Keratinocyte (primary cell): ENCODE measurements around the gene SLC37A1. TPM values are rescaled to one million over a fixed set of nuclear protein-coding genes. Genes with fewer than 3 reads are reported as not detected.

Experiments used
- DNase-seq: peaks from one replicate; pipeline ENCODE4 v3.0.0-alpha.2; 2011; ENCODE audit warnings: low read depth, missing footprints, low spot score
- FAIRE-seq: peaks from 2 replicates; lab custom pipeline; 2011; peaks lifted over from hg19 to GRCh38; lab: Jason Lieb, UNC
- H2AFZ ChIP-seq: 2 replicates; pipeline ENCODE4 v1.6.0; 2012; ENCODE audit warnings: low read length, control low read depth, inconsistent platforms; ENCODE audit not compliant: control insufficient read depth
- H3K27ac ChIP-seq: 2 replicates; pipeline ENCODE4 v1.5.1; 2011; ENCODE audit warnings: low read length; ENCODE audit not compliant: control insufficient read depth, insufficient read depth
- H3K27me3 ChIP-seq: 3 replicates; pipeline ENCODE4 v1.6.0; 2011; ENCODE audit warnings: low read length; ENCODE audit not compliant: control insufficient read depth, insufficient read depth; ENCODE audit errors: extremely low read depth
- H3K36me3 ChIP-seq, 2 experiments: 2 replicates in 1 of 2; 3 replicates in 1 of 2; pipeline ENCODE4 v1.5.1; 2011; ENCODE audit warnings: low read length in 2 of 2, mild to moderate bottlenecking in 1 of 2; ENCODE audit not compliant: control insufficient read depth in 2 of 2, insufficient read depth in 2 of 2; ENCODE audit errors: extremely low read depth in 1 of 2
- H3K4me1 ChIP-seq: 3 replicates; pipeline ENCODE4 v1.5.1; 2011; ENCODE audit warnings: low read length; ENCODE audit not compliant: control insufficient read depth, insufficient read depth; ENCODE audit errors: extremely low read depth
- H3K4me2 ChIP-seq: 3 replicates; pipeline ENCODE4 v1.6.0; 2011; ENCODE audit warnings: low read depth, low read length; ENCODE audit not compliant: control insufficient read depth, insufficient read depth; ENCODE audit errors: extremely low read depth
- H3K4me3 ChIP-seq, 3 experiments: fragments of 200-600 bp in 1 of 3; sonication (generic) in 1 of 3; 2 replicates in 2 of 3; 3 replicates in 1 of 3; pipeline ENCODE4 v1.5.1; 2011 to 2016; ENCODE audit warnings: low read length in 3 of 3, mild to moderate bottlenecking in 3 of 3, control low read depth in 2 of 3, inconsistent platforms in 1 of 3, low read depth in 1 of 3, mixed read lengths in 1 of 3, mixed run types in 1 of 3, moderate library complexity in 1 of 3; ENCODE audit not compliant: control insufficient read depth in 2 of 3, insufficient read depth in 2 of 3; ENCODE audit errors: extremely low read depth in 1 of 3
- H3K79me2 ChIP-seq: 2 replicates; pipeline ENCODE4 v1.6.0; 2012; ENCODE audit warnings: low read length; ENCODE audit not compliant: control insufficient read depth, insufficient read depth
- H3K9ac ChIP-seq: 3 replicates; pipeline ENCODE4 v1.6.0; 2011; ENCODE audit warnings: low read length; ENCODE audit not compliant: control insufficient read depth, insufficient read depth; ENCODE audit errors: extremely low read depth
- H3K9me1 ChIP-seq: 3 replicates; pipeline ENCODE4 v1.6.0; 2011; ENCODE audit warnings: low read length; ENCODE audit not compliant: control insufficient read depth, insufficient read depth; ENCODE audit errors: extremely low read depth
- H3K9me3 ChIP-seq: 2 replicates; pipeline ENCODE4 v1.5.1; 2012; ENCODE audit warnings: low read depth, low read length; ENCODE audit not compliant: control insufficient read depth
- H4K20me1 ChIP-seq: 3 replicates; pipeline ENCODE4 v1.6.0; 2011; ENCODE audit warnings: low read length; ENCODE audit not compliant: control insufficient read depth, insufficient read depth; ENCODE audit errors: extremely low read depth
- EZH2 ChIP-seq: IDR thresholded peaks from one replicate; pipeline ENCODE4 v1.6.1; 2012; ENCODE audit warnings: inconsistent platforms, mild to moderate bottlenecking, low read length, moderate library complexity
- dilution Hi-C: fragments of 300-500 bp; cut with MboI; formaldehyde crosslinking; loops from one replicate; pipeline ENCODE4 v1.7.0; 2020; ENCODE audit warnings: low sequenced_read_pairs; ENCODE audit not compliant: extremely low pct_ligation_motif_present
- polyA plus RNA-seq, 5 experiments: library from polyadenylated mRNA; depleted of rRNA in 3 of 5; stranded (reverse) in 3 of 5; stranded (forward) in 1 of 5; unstranded in 1 of 5; fragments of >200 nt; gene quantifications; 1 replicate in 1 of 5; 2 replicates in 3 of 5; 3 replicates in 1 of 5; pipeline versions ENCODE4 v1.2.1 to v1.2.3, GENCODE V29; 2011 to 2012; ENCODE audit warnings: missing spikeins in 2 of 5, low read depth in 1 of 5, low replicate concordance in 1 of 5
- TF ChIP-seq, protein P1 (sequence below), 3 experiments: IDR thresholded peaks in 1 of 3; conservative IDR thresholded peaks in 1 of 3; optimal IDR thresholded peaks in 1 of 3; 2 replicates in 2 of 3; 3 replicates in 1 of 3; pipeline versions ENCODE3 to v1.5.1; 2011; ENCODE audit warnings: low read length in 3 of 3, mild to moderate bottlenecking in 3 of 3, moderate library complexity in 2 of 3, control low read depth in 1 of 3, inconsistent platforms in 1 of 3; ENCODE audit not compliant: insufficient read depth in 2 of 3; ENCODE audit errors: extremely low read depth in 1 of 3

SLC37A1 gene
- polyA plus RNA-seq, 1 donor (not counting 4 experiments of a cell fraction or from before 2014, with no cell fraction given): 4.1 TPM

DNA sequence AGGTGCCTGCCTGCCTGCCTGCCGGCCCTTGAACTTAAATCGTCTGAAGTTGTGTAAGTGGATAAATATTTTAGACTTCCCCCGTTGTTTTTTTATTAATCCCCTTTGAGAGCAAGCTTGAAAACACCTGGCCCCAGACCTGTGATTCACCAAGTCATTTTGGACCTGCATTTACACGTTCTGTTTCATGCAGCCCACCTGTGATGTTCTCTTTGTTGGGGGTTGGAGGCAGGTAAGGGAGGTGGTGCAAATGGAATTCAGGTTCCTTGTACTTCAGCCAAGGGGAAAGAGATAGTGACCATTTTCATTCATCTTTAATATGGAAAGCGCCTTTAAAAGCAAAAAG, 1.2 kb downstream of the SLC37A1 start:
- Histone ChIP-seq H3K36me3 (peaks cover 3 to 9% of the 10 kb centered on the region in 2 experiments), H3K9me3 (no peaks in the 10 kb centered on the region), H3K27ac (peak overlapping the region; percentile 47), H3K9me1 (no peaks in the 10 kb centered on the region), H4K20me1 (no peaks in the 10 kb centered on the region), H3K4me3 (peak overlapping the region; percentile 72 to 83 (median 75)), H2AFZ (peak overlapping the region; percentile 78), H3K79me2 (no peaks in the 10 kb centered on the region), H3K4me1 (peaks cover 10% of the 10 kb centered on the region), H3K27me3 (no peaks in the 10 kb centered on the region), H3K4me2 (peak overlapping the region; percentile 84), H3K9ac (peak overlapping the region; percentile 72)
- TF ChIP-seq, protein P1, sequence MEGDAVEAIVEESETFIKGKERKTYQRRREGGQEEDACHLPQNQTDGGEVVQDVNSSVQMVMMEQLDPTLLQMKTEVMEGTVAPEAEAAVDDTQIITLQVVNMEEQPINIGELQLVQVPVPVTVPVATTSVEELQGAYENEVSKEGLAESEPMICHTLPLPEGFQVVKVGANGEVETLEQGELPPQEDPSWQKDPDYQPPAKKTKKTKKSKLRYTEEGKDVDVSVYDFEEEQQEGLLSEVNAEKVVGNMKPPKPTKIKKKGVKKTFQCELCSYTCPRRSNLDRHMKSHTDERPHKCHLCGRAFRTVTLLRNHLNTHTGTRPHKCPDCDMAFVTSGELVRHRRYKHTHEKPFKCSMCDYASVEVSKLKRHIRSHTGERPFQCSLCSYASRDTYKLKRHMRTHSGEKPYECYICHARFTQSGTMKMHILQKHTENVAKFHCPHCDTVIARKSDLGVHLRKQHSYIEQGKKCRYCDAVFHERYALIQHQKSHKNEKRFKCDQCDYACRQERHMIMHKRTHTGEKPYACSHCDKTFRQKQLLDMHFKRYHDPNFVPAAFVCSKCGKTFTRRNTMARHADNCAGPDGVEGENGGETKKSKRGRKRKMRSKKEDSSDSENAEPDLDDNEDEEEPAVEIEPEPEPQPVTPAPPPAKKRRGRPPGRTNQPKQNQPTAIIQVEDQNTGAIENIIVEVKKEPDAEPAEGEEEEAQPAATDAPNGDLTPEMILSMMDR (optimal IDR thresholded peaks at IDR 0.05 in 1 of 3, IDR thresholded peaks at IDR 0.05 in 1 of 3, conservative IDR thresholded peaks at IDR 0.05 in 1 of 3; ENCODE audit: extremely low read depth in 1 of 3, insufficient read depth in 2 of 3, low read length in 3 of 3): no peak
- no peak for TF ChIP-seq EZH2
- FAIRE-seq: no peak
- no peak for DNase-seq
- dilution Hi-C loops: no loop called here

DNA sequence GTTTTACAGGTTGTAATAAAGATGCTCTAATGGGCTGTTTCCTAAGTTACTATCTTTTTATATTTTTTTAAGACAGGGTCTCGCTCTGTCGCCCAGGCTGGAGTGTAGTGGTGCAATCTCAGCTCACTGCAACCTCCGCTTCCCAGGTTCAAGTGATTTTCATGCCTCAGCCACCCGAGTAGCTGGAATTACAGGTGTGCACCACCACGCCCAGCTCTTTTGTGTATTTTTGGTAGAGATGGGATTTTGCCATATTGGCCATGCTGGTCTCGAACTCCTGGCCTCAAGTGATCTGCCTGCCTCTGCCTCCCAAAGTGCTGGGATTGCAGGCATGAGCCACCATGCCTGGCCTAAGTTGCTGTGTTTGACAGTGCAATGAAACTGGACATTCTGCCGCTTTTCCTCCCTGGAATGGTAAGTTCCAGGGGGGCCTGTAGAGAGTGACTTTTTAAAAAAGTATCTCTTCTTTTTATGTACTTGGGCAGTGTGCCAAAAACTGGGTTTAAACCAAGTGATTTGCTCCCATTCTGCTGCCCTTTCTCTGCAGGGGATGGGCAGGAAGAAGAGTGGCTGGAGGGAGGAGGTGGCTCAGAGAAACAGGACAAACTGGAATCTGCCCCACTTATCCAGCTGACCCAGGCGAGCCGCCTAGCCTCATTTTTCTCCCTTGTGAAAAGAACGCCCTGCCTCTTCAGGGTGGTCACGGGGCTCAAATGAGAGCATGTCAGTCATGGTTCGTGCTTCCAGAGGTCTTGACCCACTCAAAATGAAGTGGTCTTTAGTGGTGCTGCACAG, 2.3 kb downstream of the SLC37A1 start:
- H3K4me3 ChIP-seq: no peak overlapping the region
- H3K27ac ChIP-seq: no peak overlapping the region
- no peak overlapping the region for H3K4me2 ChIP-seq
- DNase-seq (no peak), FAIRE-seq (no peak)
- H3K79me2 ChIP-seq: no peaks in the 10 kb centered on the region
- no peak overlapping the region for H3K9ac ChIP-seq
- H3K36me3 ChIP-seq: peaks cover 3 to 9% of the 10 kb centered on the region in 2 experiments
- H3K9me1 ChIP-seq: no peaks in the 10 kb centered on the region
- peaks cover 10% of the 10 kb centered on the region for H3K4me1 ChIP-seq
- H4K20me1 ChIP-seq: no peaks in the 10 kb centered on the region
- dilution Hi-C loops: no loop called here
- H3K9me3 ChIP-seq: no peaks in the 10 kb centered on the region
- H2AFZ ChIP-seq: no peak overlapping the region
- H3K27me3 ChIP-seq: no peaks in the 10 kb centered on the region
- no peak for TF ChIP-seq EZH2
- TF ChIP-seq, protein P1 (optimal IDR thresholded peaks at IDR 0.05 in 1 of 3, IDR thresholded peaks at IDR 0.05 in 1 of 3, conservative IDR thresholded peaks at IDR 0.05 in 1 of 3; ENCODE audit: extremely low read depth in 1 of 3, insufficient read depth in 2 of 3, low read length in 3 of 3): no peak
